ENCODE data around the gene OR7A17. TPM values are rescaled to one million over a fixed set of nuclear protein-coding genes. Genes with fewer than 3 reads are reported as not detected.

OR7A17 gene
- total and polyA plus RNA-seq, 2 of the 13 experiments (the other 11 are each of a cell fraction or from before 2014, with no cell fraction given) = not detected

DNA sequence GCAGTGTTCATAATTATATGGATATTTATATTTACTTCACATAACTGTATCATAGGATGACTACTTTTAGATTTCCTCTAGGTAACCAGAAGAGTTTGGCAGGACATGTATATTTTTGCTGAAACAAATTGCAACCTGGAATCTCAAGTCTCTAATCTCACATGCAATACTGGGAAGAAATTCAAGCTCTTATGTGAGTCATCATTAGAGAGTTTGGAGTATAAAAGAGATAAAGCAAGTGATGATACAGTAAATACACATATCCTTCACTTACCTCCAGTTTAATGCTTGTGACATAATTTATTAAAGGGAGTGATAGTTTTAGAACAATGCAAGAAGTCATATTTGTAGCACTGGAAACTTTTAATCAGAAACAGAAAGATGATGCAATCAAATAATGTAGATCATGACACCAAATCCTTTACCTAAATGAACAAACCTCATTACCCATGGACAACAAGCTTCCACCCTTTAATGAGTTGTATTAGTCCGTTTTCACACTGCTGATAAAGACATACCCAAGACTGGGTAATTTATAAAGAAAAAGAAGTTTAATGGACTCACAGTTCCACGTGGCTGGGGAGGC, 15.8 kb upstream of the OR7A17 start:
- Histone ChIP-seq H3K36me3 (replicated peaks in 1 of 2; ENCODE audit: control insufficient read depth in 1 of 2, insufficient read depth in 2 of 2, low read length in 2 of 2) (no peaks in the 10 kb centered on the region), H2AFZ (ENCODE audit: low read length) (no peak overlapping the region), H3K9ac (ENCODE audit: insufficient read depth, low read depth, low read length) (no peak overlapping the region), H3K4me3 (replicated peaks in 1 of 3; ENCODE audit: insufficient read depth in 1 of 3, low read depth in 2 of 3, low read length in 3 of 3) (no peak overlapping the region), H3K79me2 (ENCODE audit: insufficient read depth, low read length) (no peaks in the 10 kb centered on the region), H4K20me1 (ENCODE audit: insufficient read depth, low read length) (no peaks in the 10 kb centered on the region), H3K9me3 (ENCODE audit: low read length) (no peaks in the 10 kb centered on the region), H3K27me3 (ENCODE audit: control insufficient read depth in 1 of 2, insufficient read depth in 2 of 2, low read length in 2 of 2) (peaks cover 0 to 10% of the 10 kb centered on the region in 2 experiments; a peak in 3 of 5 replicates), H3K27ac (ENCODE audit: extremely low read length, insufficient read depth, low read length) (no peak overlapping the region), H3K4me1 (ENCODE audit: insufficient read depth, low read length) (no peaks in the 10 kb centered on the region), H3K4me2 (ENCODE audit: low read depth, low read length) (no peak overlapping the region)
- intact Hi-C loops (cut with micrococcal nuclease; ENCODE audit: unreplicated experiment) (no loop called here), in situ Hi-C loops (cut with HindIII; ENCODE audit: extremely low pct_ligation_motif_present, low pct_unique_long_range_greater_than_20kb) (no loop called here)
- CTCF ChIA-PET (ENCODE audit: low intra/inter-chr PET ratio, low total read pairs) = no interaction called here
- ATAC-seq = no peak
- POLR2A ChIA-PET = no interaction called here
- no TSS peak for BruUV-seq (replicated peaks)
- WGBS (ENCODE audit: low lambda C conversion rate) = 0% methylated on average over 2 of the region's 2 CpGs
- no peak for DNase-seq (ENCODE audit: low spot score)
- no peak for FAIRE-seq
- TF ChIP-seq CEBPB (IDR thresholded peaks at IDR 0.05; ENCODE audit: borderline replicate concordance, low read depth, low read length) = peak; percentile 13; the same call in 1 of the 2 replicates
- TF ChIP-seq ATF7 (IDR thresholded peaks at IDR 0.05) = peak; percentile 68
- no peak for TF ChIP-seq ATF7 (CRISPR knock-in tag; IDR thresholded peaks at IDR 0.05)
- no peak for TF ChIP-seq CBX2 (IDR thresholded peaks at IDR 0.05; ENCODE audit: low read depth, low read length)
- TF ChIP-seq CBX2 (CRISPR knock-in tag; IDR thresholded peaks at IDR 0.05; ENCODE audit: low read depth) = no peak

DNA sequence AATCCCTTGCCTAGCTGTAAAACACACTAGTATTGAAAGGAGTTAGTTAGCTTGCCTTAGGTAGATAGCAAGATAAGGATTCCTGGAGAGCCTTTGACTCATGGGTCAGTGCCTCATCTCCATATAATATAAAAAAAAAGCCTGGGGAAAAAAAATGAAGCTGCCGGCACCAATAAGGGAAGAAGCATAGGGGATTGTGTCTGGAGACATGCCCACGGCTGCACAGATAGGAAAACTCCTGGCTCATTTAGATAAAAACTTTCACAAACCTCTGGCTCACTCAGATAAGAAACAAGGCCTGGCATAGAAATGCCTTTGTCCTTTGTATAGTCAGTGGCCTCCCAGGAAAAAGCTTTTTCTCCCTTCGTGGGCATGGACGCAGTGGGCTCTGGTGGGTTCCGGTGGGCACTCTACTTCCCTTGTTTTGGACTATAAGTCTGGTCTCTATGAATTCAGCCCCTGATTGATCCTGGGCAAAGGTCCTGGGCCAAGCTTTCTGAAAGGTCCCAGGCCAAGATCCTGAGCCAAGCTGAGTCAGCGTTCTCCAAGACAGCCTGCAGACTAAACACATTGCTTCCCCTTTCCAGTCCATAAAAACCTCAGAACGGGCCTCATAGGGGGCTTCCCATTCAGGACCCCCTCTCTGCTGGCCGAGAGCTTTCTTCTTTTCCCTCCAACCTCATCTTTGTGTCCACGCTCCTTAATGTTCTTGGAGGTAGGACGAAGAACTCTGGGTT, 4.9 kb upstream of the OR7A17 start:
- Histone ChIP-seq H3K27ac (ENCODE audit: extremely low read length, insufficient read depth, low read length) (no peak overlapping the region), H2AFZ (ENCODE audit: low read length) (no peak overlapping the region), H3K27me3 (ENCODE audit: control insufficient read depth in 1 of 2, insufficient read depth in 2 of 2, low read length in 2 of 2) (no peaks in the 10 kb centered on the region), H3K79me2 (ENCODE audit: insufficient read depth, low read length) (no peaks in the 10 kb centered on the region), H4K20me1 (ENCODE audit: insufficient read depth, low read length) (no peaks in the 10 kb centered on the region), H3K4me3 (replicated peaks in 1 of 3; ENCODE audit: insufficient read depth in 1 of 3, low read depth in 2 of 3, low read length in 3 of 3) (no peak overlapping the region), H3K9ac (ENCODE audit: insufficient read depth, low read depth, low read length) (no peak overlapping the region), H3K36me3 (replicated peaks in 1 of 2; ENCODE audit: control insufficient read depth in 1 of 2, insufficient read depth in 2 of 2, low read length in 2 of 2) (no peaks in the 10 kb centered on the region), H3K4me1 (ENCODE audit: insufficient read depth, low read length) (no peaks in the 10 kb centered on the region), H3K9me3 (ENCODE audit: low read length) (no peaks in the 10 kb centered on the region), H3K4me2 (ENCODE audit: low read depth, low read length) (no peak overlapping the region)
- ATAC-seq (no peak), DNase-seq (ENCODE audit: low spot score) (no peak), FAIRE-seq (no peak)
- WGBS (ENCODE audit: low lambda C conversion rate) = 10% methylated on average over 9 of the region's 10 CpGs
- intact Hi-C loops (cut with micrococcal nuclease; ENCODE audit: unreplicated experiment) = no loop called here
- no TSS peak for BruUV-seq (replicated peaks)
- in situ Hi-C loops (cut with HindIII; ENCODE audit: extremely low pct_ligation_motif_present, low pct_unique_long_range_greater_than_20kb) = loop anchor here (10.0 kb wide), 1 partner anchor 106 kb away; no protein-coding TSS in a partner anchor
- TF ChIP-seq TFE3 (CRISPR knock-in tag; IDR thresholded peaks at IDR 0.05) (no peak), HNRNPL (IDR thresholded peaks at IDR 0.05; ENCODE audit: low read depth, low read length) (no peak), ZNF331 (CRISPR knock-in tag; IDR thresholded peaks at IDR 0.05) (no peak), MAFF (IDR thresholded peaks at IDR 0.05; ENCODE audit: low read depth, low read length) (peak; percentile 65), ZBTB21 (CRISPR knock-in tag; IDR thresholded peaks at IDR 0.05) (no peak), MAFK (conservative IDR thresholded peaks at IDR 0.05 in 1 of 2, IDR thresholded peaks at IDR 0.05 in 1 of 2; ENCODE audit: low read length in 2 of 2) (peak; percentile 65 to 80), ZNF558 (CRISPR knock-in tag; IDR thresholded peaks at IDR 0.05; ENCODE audit: borderline replicate concordance) (no peak), DNMT3B (CRISPR knock-in tag; conservative IDR thresholded peaks at IDR 0.05) (no peak), ETS1 (CRISPR knock-in tag; IDR thresholded peaks at IDR 0.05) (no peak)
- POLR2A ChIA-PET = no interaction called here
- CTCF ChIA-PET (ENCODE audit: low intra/inter-chr PET ratio, low total read pairs) = interaction anchor here (1.3 kb wide), 1 partner anchor 105 kb away, joined by 3 read pairs; no protein-coding TSS in a partner anchor
